ENCODE results near the gene CRPPA.

CRPPA gene

GRCh38 chr7:16428182-16428581, 6.8 kb upstream of the CRPPA start:
- Histone ChIP-seq H3K4me3 (ENCODE audit: low read length, poor library complexity, severe bottlenecking) (no peak overlapping the region), H4K20me1 (ENCODE audit: insufficient read depth, low read length, poor library complexity, severe bottlenecking) (no peaks in the 10 kb centered on the region), H3K27me3 (ENCODE audit: insufficient read depth, low read length, poor library complexity, severe bottlenecking) (no peaks in the 10 kb centered on the region), H3K4me1 (ENCODE audit: insufficient read depth, low read length, poor library complexity, severe bottlenecking) (peaks cover 10% of the 10 kb centered on the region), H3F3A (ENCODE audit: low read depth) (no peaks in the 10 kb centered on the region), H3K79me2 (ENCODE audit: insufficient read depth, low read length) (no peaks in the 10 kb centered on the region), H3K9me3 (ENCODE audit: insufficient read depth, low read depth, low read length) (no peaks in the 10 kb centered on the region), H3K4me2 (ENCODE audit: low read depth, low read length, poor library complexity, severe bottlenecking) (no peak overlapping the region), H2AFZ (ENCODE audit: low read length) (peak overlapping the region; percentile 51), H3K9me2 (replicated peaks; ENCODE audit: low read depth, low read length) (no peaks in the 10 kb centered on the region), H3K9ac (ENCODE audit: low read depth, low read length, poor library complexity, severe bottlenecking) (no peak overlapping the region), H3K36me3 (ENCODE audit: insufficient read depth, low read length) (no peaks in the 10 kb centered on the region)
- TF ChIP-seq EZH2phosphoT487 (IDR thresholded peaks at IDR 0.05; ENCODE audit: borderline replicate concordance) (no peak), CTCF (conservative IDR thresholded peaks at IDR 0.05; ENCODE audit: low read length) (no peak)

- Histone ChIP-seq H3K4me3 (ENCODE audit: low read length, poor library complexity, severe bottlenecking) (no peak overlapping the region), H3K79me2 (ENCODE audit: insufficient read depth, low read length) (no peaks in the 10 kb centered on the region)
- TF ChIP-seq CTCF (conservative IDR thresholded peaks at IDR 0.05; ENCODE audit: low read length) (no peak), EZH2phosphoT487 (IDR thresholded peaks at IDR 0.05; ENCODE audit: borderline replicate concordance) (no peak)
These were observed 2.4 kb upstream of the CRPPA start for GRCh38 chr7:16423761-16424160.

GRCh38 chr7:16422917-16423316, 1.6 kb upstream of the CRPPA start:
- no peak overlapping the region for H2AFZ ChIP-seq (ENCODE audit: low read length)
- H3K4me3 ChIP-seq (ENCODE audit: low read length, poor library complexity, severe bottlenecking): no peak overlapping the region
- H3K9me2 ChIP-seq (replicated peaks; ENCODE audit: low read depth, low read length): no peaks in the 10 kb centered on the region
- TF ChIP-seq CTCF (conservative IDR thresholded peaks at IDR 0.05; ENCODE audit: low read length) (peak; percentile 18; the same call in 1 of the 2 replicates), EZH2phosphoT487 (IDR thresholded peaks at IDR 0.05; ENCODE audit: borderline replicate concordance) (no peak)
- H4K20me1 ChIP-seq (ENCODE audit: insufficient read depth, low read length, poor library complexity, severe bottlenecking): no peaks in the 10 kb centered on the region
- no peaks in the 10 kb centered on the region for H3K27me3 ChIP-seq (ENCODE audit: insufficient read depth, low read length, poor library complexity, severe bottlenecking)
- H3K4me2 ChIP-seq (ENCODE audit: low read depth, low read length, poor library complexity, severe bottlenecking): no peak overlapping the region
- no peaks in the 10 kb centered on the region for H3K4me1 ChIP-seq (ENCODE audit: insufficient read depth, low read length, poor library complexity, severe bottlenecking)
- H3K79me2 ChIP-seq (ENCODE audit: insufficient read depth, low read length): no peaks in the 10 kb centered on the region
- no peaks in the 10 kb centered on the region for H3F3A ChIP-seq (ENCODE audit: low read depth)
- H3K36me3 ChIP-seq (ENCODE audit: insufficient read depth, low read length): no peaks in the 10 kb centered on the region
- H3K9me3 ChIP-seq (ENCODE audit: insufficient read depth, low read depth, low read length): 0 out of 2 replicates have a peak, but pooled peaks cover 2% of the 10 kb centered on the region
- no peak overlapping the region for H3K9ac ChIP-seq (ENCODE audit: low read depth, low read length, poor library complexity, severe bottlenecking)

More at GRCh38 chr7:16423761-16424160, 2.4 kb upstream of the CRPPA start:
- peaks cover 6% of the 10 kb centered on the region for H3K4me1 ChIP-seq (ENCODE audit: insufficient read depth, low read length, poor library complexity, severe bottlenecking)
- H3K9ac ChIP-seq (ENCODE audit: low read depth, low read length, poor library complexity, severe bottlenecking): no peak overlapping the region
- no peaks in the 10 kb centered on the region for H4K20me1 ChIP-seq (ENCODE audit: insufficient read depth, low read length, poor library complexity, severe bottlenecking)
- no peaks in the 10 kb centered on the region for H3K27me3 ChIP-seq (ENCODE audit: insufficient read depth, low read length, poor library complexity, severe bottlenecking)
- no peaks in the 10 kb centered on the region for H3F3A ChIP-seq (ENCODE audit: low read depth)
- H3K9me2 ChIP-seq (replicated peaks; ENCODE audit: low read depth, low read length): no peaks in the 10 kb centered on the region
- no peaks in the 10 kb centered on the region for H3K9me3 ChIP-seq (ENCODE audit: insufficient read depth, low read depth, low read length)
- no peaks in the 10 kb centered on the region for H3K36me3 ChIP-seq (ENCODE audit: insufficient read depth, low read length)
- no peak overlapping the region for H2AFZ ChIP-seq (ENCODE audit: low read length)
- H3K4me2 ChIP-seq (ENCODE audit: low read depth, low read length, poor library complexity, severe bottlenecking): no peak overlapping the region
